Hepatocyte (in vitro differentiated cells): Measurements from ENCODE around the gene OXSR1. TPM values are rescaled to one million over a fixed set of nuclear protein-coding genes. Genes with fewer than 3 reads are reported as not detected.

Experiments used
- DNase-seq: peaks from one replicate; pipeline ENCODE4 v3.0.0-alpha.2; 2016; ENCODE audit warnings: low spot score
- H2AFZ ChIP-seq: fragments of 200-600 bp; sonication (generic); 2 replicates; pipeline ENCODE4 v1.6.0; 2016; ENCODE audit warnings: antibody characterized with exemption, mild to moderate bottlenecking
- H3K27ac ChIP-seq: fragments of 200-600 bp; sonication (generic); 2 replicates; pipeline ENCODE4 v1.5.1; 2016; ENCODE audit warnings: mild to moderate bottlenecking
- H3K27me3 ChIP-seq: fragments of 200-600 bp; sonication (generic); 2 replicates; pipeline ENCODE4 v1.6.1; 2016
- H3K36me3 ChIP-seq: fragments of 200-600 bp; sonication (generic); replicated peaks from 2 replicates; pipeline ENCODE4 v1.5.1; 2016; ENCODE audit warnings: low read depth; ENCODE audit not compliant: insufficient read depth
- H3K4me1 ChIP-seq: fragments of 200-600 bp; sonication (generic); 2 replicates; pipeline ENCODE4 v1.5.1; 2016; ENCODE audit warnings: mild to moderate bottlenecking, moderate library complexity; ENCODE audit not compliant: insufficient read depth
- H3K4me2 ChIP-seq: fragments of 200-600 bp; sonication (generic); 2 replicates; pipeline ENCODE4 v1.6.0; 2016
- H3K4me3 ChIP-seq: fragments of 200-600 bp; sonication (generic); 2 replicates; pipeline ENCODE4 v1.5.1; 2016; ENCODE audit warnings: mild to moderate bottlenecking
- H3K79me2 ChIP-seq: fragments of 200-600 bp; sonication (generic); 2 replicates; pipeline ENCODE4 v1.6.0; 2017; ENCODE audit warnings: mild to moderate bottlenecking
- H3K9me2 ChIP-seq: fragments of 200-600 bp; sonication (generic); replicated peaks from 2 replicates; pipeline ENCODE4 v1.6.0; 2017; ENCODE audit warnings: mild to moderate bottlenecking; ENCODE audit not compliant: insufficient read depth
- H3K9me3 ChIP-seq: fragments of 200-600 bp; sonication (generic); 2 replicates; pipeline ENCODE4 v1.5.1; 2016; ENCODE audit warnings: low read depth, mild to moderate bottlenecking
- H4K20me1 ChIP-seq: fragments of 200-600 bp; sonication (generic); 2 replicates; pipeline ENCODE4 v1.6.0; 2016; ENCODE audit warnings: mild to moderate bottlenecking; ENCODE audit not compliant: insufficient read depth, poor library complexity, severe bottlenecking
- EZH2 ChIP-seq: fragments of 200-600 bp; sonication (generic); IDR thresholded peaks from 2 replicates; pipeline ENCODE4 v1.6.1; 2016; ENCODE audit warnings: antibody characterized with exemption, mild to moderate bottlenecking, borderline replicate concordance
- EZH2phosphoT487 ChIP-seq: fragments of 200-600 bp; sonication (generic); IDR thresholded peaks from one replicate; pipeline ENCODE4 v1.6.1; 2018; ENCODE audit warnings: antibody characterized with exemption, mild to moderate bottlenecking, low read depth, moderate library complexity; ENCODE audit not compliant: unreplicated experiment, severe bottlenecking
- WGBS: methylation state at CpG from one replicate; pipeline ENCODE4 v1.1.6; 2016; ENCODE audit warnings: low lambda C conversion rate; ENCODE audit errors: missing lambda C conversion rate; 5-methylcytosine and 5-hydroxymethylcytosine counted together
- polyA plus RNA-seq: library from polyadenylated mRNA; unstranded; fragments of >200 nt; fragmentation: Nextera tagmentation; extraction: Ambion mirVana; gene quantifications from 2 replicates; pipeline ENCODE4 v1.2.1, GENCODE V29; 2016
- total RNA-seq: library from RNA; depleted of rRNA; stranded (reverse); fragments of >200 nt; gene quantifications from 2 replicates; pipeline ENCODE4 v1.2.3, GENCODE V29; 2014
- TF ChIP-seq, protein P1 (sequence below): fragments of 200-600 bp; sonication (generic); IDR thresholded peaks from 2 replicates; pipeline ENCODE4 v1.5.1; 2016; ENCODE audit warnings: antibody characterized with exemption, mild to moderate bottlenecking; ENCODE audit not compliant: poor library complexity

The OXSR1 gene
- total and polyA plus RNA-seq, 2 experiments from 2014 or later, result 15.7 to 30.7 TPM

DNA sequence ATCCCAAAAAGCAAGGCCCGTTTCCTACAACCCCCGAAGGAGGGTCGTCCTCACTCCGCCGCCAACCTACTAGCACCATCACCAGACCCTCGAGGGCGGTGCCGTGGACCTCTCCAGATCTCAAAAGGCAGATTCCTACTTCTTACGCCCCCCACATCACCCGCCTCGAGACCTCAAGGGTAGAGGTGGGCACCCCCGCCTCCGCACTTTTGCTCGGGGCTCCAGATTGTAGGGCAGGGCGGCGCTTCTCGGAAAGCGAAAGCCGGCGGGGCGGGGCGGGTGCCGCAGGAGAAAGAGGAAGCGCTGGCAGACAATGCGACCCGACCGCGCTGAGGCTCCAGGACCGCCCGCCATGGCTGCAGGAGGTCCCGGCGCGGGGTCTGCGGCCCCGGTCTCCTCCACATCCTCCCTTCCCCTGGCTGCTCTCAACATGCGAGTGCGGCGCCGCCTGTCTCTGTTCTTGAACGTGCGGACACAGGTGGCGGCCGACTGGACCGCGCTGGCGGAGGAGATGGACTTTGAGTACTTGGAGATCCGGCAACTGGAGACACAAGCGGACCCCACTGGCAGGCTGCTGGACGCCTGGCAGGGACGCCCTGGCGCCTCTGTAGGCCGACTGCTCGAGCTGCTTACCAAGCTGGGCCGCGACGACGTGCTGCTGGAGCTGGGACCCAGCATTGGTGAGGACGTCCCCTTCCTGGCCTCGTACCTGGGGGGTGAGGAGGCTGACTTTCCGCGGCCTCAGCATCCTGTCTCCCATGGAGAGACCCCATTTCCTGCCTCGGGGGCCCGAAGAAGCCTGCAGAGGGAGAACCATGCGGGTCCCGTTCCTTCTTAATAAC is 26.8 kb upstream of the OXSR1 start, which contains the start of gene MYD88:
Gene MYD88, plus strand, starts transcription at position 313 of the 842 bp plus-strand sequence. Its CDS starts 40 bp downstream, at position 353.
- Histone ChIP-seq H3K27ac (peak within 1 kb of the TSS; percentile 96), H3K36me3 (no peaks in the 10 kb centered on the region), H4K20me1 (peaks cover 4% of the 10 kb centered on the region), H3K79me2 (peaks cover 52% of the 10 kb centered on the region), H3K27me3 (no peaks in the 10 kb centered on the region), H3K9me2 (no peaks in the 10 kb centered on the region), H3K9me3 (no peaks in the 10 kb centered on the region), H3K4me2 (peak within 1 kb of the TSS; percentile 79), H3K4me1 (peaks cover 34% of the 10 kb centered on the region), H3K4me3 (peak within 1 kb of the TSS; percentile 89), H2AFZ (peak within 1 kb of the TSS; percentile 98)
- no peak for TF ChIP-seq EZH2
- no peak for TF ChIP-seq EZH2phosphoT487
- TF ChIP-seq, protein P1, sequence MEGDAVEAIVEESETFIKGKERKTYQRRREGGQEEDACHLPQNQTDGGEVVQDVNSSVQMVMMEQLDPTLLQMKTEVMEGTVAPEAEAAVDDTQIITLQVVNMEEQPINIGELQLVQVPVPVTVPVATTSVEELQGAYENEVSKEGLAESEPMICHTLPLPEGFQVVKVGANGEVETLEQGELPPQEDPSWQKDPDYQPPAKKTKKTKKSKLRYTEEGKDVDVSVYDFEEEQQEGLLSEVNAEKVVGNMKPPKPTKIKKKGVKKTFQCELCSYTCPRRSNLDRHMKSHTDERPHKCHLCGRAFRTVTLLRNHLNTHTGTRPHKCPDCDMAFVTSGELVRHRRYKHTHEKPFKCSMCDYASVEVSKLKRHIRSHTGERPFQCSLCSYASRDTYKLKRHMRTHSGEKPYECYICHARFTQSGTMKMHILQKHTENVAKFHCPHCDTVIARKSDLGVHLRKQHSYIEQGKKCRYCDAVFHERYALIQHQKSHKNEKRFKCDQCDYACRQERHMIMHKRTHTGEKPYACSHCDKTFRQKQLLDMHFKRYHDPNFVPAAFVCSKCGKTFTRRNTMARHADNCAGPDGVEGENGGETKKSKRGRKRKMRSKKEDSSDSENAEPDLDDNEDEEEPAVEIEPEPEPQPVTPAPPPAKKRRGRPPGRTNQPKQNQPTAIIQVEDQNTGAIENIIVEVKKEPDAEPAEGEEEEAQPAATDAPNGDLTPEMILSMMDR, result no peak
- peak; percentile 84 for DNase-seq
- 3% methylated on average over 65 of the region's 65 CpGs for WGBS

DNA sequence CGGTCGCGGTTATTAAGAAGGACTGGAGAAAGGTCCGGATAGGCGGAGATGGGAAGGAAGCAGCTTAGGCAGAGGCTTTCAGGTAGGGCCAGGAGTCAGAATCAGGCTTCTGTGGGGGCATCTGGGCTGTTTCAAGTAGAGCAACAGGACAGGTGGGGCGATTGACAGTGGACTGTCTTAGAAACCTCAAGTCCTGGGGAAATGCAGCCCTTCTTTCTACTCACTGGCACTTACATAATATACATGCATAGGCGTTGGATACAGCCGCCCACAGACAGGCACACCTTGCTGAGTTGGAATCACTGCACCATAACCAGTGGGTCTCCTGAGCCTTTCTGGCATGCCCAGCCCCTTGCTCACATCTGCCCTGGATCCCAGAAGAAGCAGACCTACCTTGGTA is 26.1 kb upstream of the OXSR1 start:
- H3K27me3 ChIP-seq, result no peaks in the 10 kb centered on the region
- peak overlapping the region; percentile 96 for H3K27ac ChIP-seq
- peaks cover 52% of the 10 kb centered on the region for H3K79me2 ChIP-seq
- DNase-seq, result no peak
- H3K9me2 ChIP-seq, result no peaks in the 10 kb centered on the region
- peak overlapping the region; percentile 98 for H2AFZ ChIP-seq
- H4K20me1 ChIP-seq, result peaks cover 4% of the 10 kb centered on the region
- no peaks in the 10 kb centered on the region for H3K9me3 ChIP-seq
- TF ChIP-seq, protein P1, result no peak
- TF ChIP-seq EZH2phosphoT487 (no peak), EZH2 (no peak)
- 14% methylated on average over 8 of the region's 8 CpGs for WGBS
- no peaks in the 10 kb centered on the region for H3K36me3 ChIP-seq
- peak overlapping the region; percentile 89 for H3K4me3 ChIP-seq
- peaks cover 28% of the 10 kb centered on the region for H3K4me1 ChIP-seq
- H3K4me2 ChIP-seq, result peak overlapping the region; percentile 79

DNA sequence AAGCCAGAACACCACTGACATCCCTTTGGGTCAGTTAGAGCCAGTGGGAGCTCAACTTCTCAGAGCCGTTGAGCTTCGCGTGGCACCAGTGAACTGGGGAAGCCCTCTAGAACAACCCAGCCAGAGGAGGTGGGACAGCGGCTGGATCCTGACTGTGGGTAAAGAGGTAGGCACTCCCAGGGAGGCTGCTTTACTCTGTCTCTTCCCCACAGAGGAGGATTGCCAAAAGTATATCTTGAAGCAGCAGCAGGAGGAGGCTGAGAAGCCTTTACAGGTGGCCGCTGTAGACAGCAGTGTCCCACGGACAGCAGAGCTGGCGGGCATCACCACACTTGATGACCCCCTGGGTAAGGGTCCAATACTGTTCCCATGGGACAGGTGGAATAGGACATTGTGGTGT is 25.7 kb upstream of the OXSR1 start:
- peaks cover 26% of the 10 kb centered on the region for H3K4me1 ChIP-seq
- no peak for DNase-seq
- H3K9me3 ChIP-seq, result no peaks in the 10 kb centered on the region
- peak overlapping the region; percentile 89 for H3K4me3 ChIP-seq
- peak overlapping the region; percentile 96 for H3K27ac ChIP-seq
- WGBS, result 81% methylated on average over 7 of the region's 7 CpGs
- TF ChIP-seq, protein P1, result no peak
- TF ChIP-seq EZH2, result no peak
- no peaks in the 10 kb centered on the region for H3K36me3 ChIP-seq
- no peaks in the 10 kb centered on the region for H3K9me2 ChIP-seq
- peak overlapping the region; percentile 79 for H3K4me2 ChIP-seq
- no peak overlapping the region for H2AFZ ChIP-seq
- H4K20me1 ChIP-seq, result peaks cover 4% of the 10 kb centered on the region
- H3K79me2 ChIP-seq, result peaks cover 50% of the 10 kb centered on the region
- no peaks in the 10 kb centered on the region for H3K27me3 ChIP-seq
